DOHH2 (cell line): ENCODE measurements around the gene HAND2.

Experiments used
- CTCF ChIP-seq: fragments of 200-600 bp; sonication (generic); IDR thresholded peaks from one replicate; pipeline ENCODE4 v1.5.1; 2014; ENCODE audit warnings: antibody characterized with exemption, mild to moderate bottlenecking, low read depth, low read length; ENCODE audit not compliant: poor library complexity, severe bottlenecking
- EZH2phosphoT487 ChIP-seq: fragments of 200-600 bp; sonication (generic); IDR thresholded peaks from 2 replicates; pipeline ENCODE4 v1.6.1; 2017; ENCODE audit warnings: borderline replicate concordance, mild to moderate bottlenecking, antibody characterized with exemption, low read length, moderate library complexity, mixed read lengths

GRCh38 chr4:173515458-173515857 is 14.6 kb downstream of the HAND2 start:
- TF ChIP-seq CTCF, result no peak
- TF ChIP-seq EZH2phosphoT487, result no peak
